GM19023 (cell line): Measurements from ENCODE around the gene ZFX.
"Not testable (repeated sequence)": the region's sequence is repeated elsewhere in the genome, so short reads cannot be mapped to it uniquely, and the experiment has no call there.

ENCODE experiments used
- ATAC-seq: cut with Tn5 transposase; IDR thresholded peaks from one replicate; pipeline ENCODE4 v1.9.1; 2021; ENCODE audit warnings: mild to moderate bottlenecking, moderate library complexity; ENCODE audit not compliant: unreplicated experiment

ZFX gene

GRCh38 chrX:24151513-24151912 is 2.0 kb downstream of the ZFX start:
- ATAC-seq = no peak

GRCh38 chrX:24153178-24153795 is 3.8 kb downstream of the ZFX start:
- no peak for ATAC-seq

- ATAC-seq = no peak
Observed at GRCh38 chrX:24153796-24154189, 4.3 kb downstream of the ZFX start.

GRCh38 chrX:24154490-24155034 is 5.0 kb downstream of the ZFX start:
- ATAC-seq = no peak

GRCh38 chrX:24155747-24156146 is 6.2 kb downstream of the ZFX start:
- not testable (repeated sequence) for ATAC-seq

GRCh38 chrX:24156177-24156576 is 6.6 kb downstream of the ZFX start:
- ATAC-seq = no peak

- no peak for ATAC-seq
Observed at GRCh38 chrX:24158881-24159280, 9.4 kb downstream of the ZFX start.

GRCh38 chrX:24166078-24166477 is 16.5 kb downstream of the ZFX start:
- no peak for ATAC-seq

GRCh38 chrX:24167719-24168472 is 18.4 kb downstream of the ZFX start:
- no peak for ATAC-seq

- ATAC-seq = peak; percentile 77
Observed at GRCh38 chrX:24168807-24169206, 19.3 kb downstream of the ZFX start.

GRCh38 chrX:24169211-24169610 is 19.7 kb downstream of the ZFX start:
- ATAC-seq = peak; percentile 60

- ATAC-seq = no peak
Observed at GRCh38 chrX:24173115-24173847, 23.8 kb downstream of the ZFX start.

- ATAC-seq = no peak
Observed at GRCh38 chrX:24175276-24175675, 25.7 kb downstream of the ZFX start.

- ATAC-seq = no peak
Observed at GRCh38 chrX:24178441-24178840, 28.9 kb downstream of the ZFX start.

- no peak for ATAC-seq
Observed at GRCh38 chrX:24184018-24184417, 34.5 kb downstream of the ZFX start.

GRCh38 chrX:24186483-24186882 is 37.0 kb downstream of the ZFX start:
- no peak for ATAC-seq

GRCh38 chrX:24186986-24187385 is 37.5 kb downstream of the ZFX start:
- ATAC-seq = no peak

- ATAC-seq = no peak
Observed at GRCh38 chrX:24189490-24189889, 40.0 kb downstream of the ZFX start.

GRCh38 chrX:24190500-24191156 is 41.1 kb downstream of the ZFX start:
- no peak for ATAC-seq

- ATAC-seq = no peak
Observed at GRCh38 chrX:24196509-24196908, 47.0 kb downstream of the ZFX start.

- ATAC-seq = no peak
Observed at GRCh38 chrX:24198101-24198500, 48.6 kb downstream of the ZFX start.
